Purkinje cell (primary cell): Measurements from ENCODE around the gene KRTAP4-8. TPM values are rescaled to one million over a fixed set of nuclear protein-coding genes. Genes with fewer than 3 reads are reported as not detected.

Experiments used
- polyA plus RNA-seq: library from polyadenylated mRNA; unstranded; fragments of >200 nt; fragmentation: Nextera tagmentation; gene quantifications from 2 replicates; pipeline ENCODE4 v1.2.1, GENCODE V29; 2014

The KRTAP4-8 gene
- polyA plus RNA-seq, result not detected in 2 replicates

GRCh38 chr17:41098042-41098441 lies at the start of gene KRTAP4-8:
Gene KRTAP4-8, minus strand, starts transcription at chr17:41098142. Its CDS starts 58 bp downstream, at chr17:41098084.

GRCh38 chr17:41140360-41141131 lies 42.6 kb upstream of the KRTAP4-8 start, which contains the start of gene KRTAP4-6:
Gene KRTAP4-6, minus strand, starts transcription at chr17:41140544. Its CDS starts 57 bp downstream, at chr17:41140487.

DNA sequence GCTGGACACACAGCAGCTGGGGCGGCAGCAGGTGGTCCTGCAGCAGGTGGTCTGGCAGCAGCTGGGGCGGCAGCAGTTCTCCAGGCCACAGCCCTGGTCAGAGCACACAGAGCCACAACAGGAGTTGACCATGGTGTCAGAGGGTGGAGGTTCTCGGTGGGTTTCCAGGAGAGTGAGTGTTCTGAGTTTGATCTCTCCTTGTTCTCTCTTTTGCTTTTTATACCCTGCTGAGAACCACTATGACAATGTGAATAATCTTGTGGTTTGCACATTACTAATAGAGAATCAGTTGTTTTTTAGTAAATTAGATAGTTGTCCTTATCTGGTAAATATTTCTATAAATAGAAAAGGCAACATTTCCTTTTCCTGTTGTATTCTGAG lies 26.0 kb upstream of the KRTAP4-8 start, which contains the start of gene KRTAP4-12:
TSS of gene KRTAP4-12 (minus strand) at position 192 of the 381 bp plus-strand sequence. CDS start at position 132, 60 bp downstream.

GRCh38 chr17:41117846-41118386 lies 20.0 kb upstream of the KRTAP4-8 start, which contains the start of gene KRTAP4-11:
Gene KRTAP4-11, minus strand, starts transcription at chr17:41118373. Its CDS starts 58 bp downstream, at chr17:41118315.

DNA sequence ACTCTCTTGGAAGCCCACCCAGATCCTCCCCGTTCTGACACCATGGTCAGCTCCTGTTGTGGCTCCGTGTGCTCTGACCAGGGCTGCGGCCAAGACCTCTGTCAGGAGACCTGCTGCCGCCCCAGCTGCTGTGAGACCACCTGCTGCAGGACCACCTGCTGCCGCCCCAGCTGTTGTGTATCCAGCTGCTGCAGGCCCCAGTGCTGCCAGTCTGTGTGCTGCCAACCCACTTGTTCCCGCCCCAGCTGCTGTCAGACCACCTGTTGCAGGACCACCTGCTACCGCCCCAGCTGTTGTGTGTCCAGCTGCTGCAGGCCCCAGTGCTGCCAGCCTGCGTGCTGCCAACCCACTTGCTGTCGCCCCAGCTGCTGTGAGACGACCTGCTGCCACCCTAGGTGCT lies 7.4 kb upstream of the KRTAP4-8 start, which contains the start of gene KRTAP4-9:
TSS of gene KRTAP4-9 (plus strand) at position 43 of the 400 bp plus-strand sequence. CDS start at position 43, 0 bp downstream.

DNA sequence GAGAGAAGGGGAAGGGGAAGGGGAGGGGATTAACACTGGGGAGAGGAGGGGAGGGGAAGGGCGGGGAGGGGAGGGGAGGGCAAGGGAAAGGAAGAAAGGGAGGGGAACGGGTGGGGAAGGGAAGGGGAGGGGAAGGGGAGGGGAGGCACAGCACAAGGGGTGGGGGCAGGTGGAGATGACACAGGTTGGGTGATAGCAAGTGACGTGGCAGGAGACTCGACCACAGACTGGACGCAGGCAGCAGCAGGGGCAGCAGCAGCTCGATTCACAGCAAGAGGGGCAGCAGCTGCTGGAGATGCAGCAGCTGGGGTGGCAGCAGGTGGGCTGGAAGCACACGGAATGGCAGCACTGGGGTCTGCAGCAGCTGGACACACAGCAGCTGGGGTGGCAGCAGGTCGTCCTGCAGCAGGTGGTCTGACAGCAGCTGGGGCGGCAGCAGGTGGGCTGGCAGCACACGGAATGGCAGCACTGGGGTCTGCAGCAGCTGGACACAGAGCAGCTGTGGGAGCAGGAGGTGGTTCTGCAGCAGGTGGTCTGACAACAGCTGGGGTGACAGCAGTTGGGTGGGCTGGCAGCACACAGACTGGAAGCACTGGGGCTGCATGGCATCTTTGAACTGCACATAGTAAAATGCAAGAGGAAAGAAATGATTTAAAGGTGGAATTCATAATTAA lies 3.8 kb upstream of the KRTAP4-8 start, which contains the start of gene KRTAP4-16:
TSS of gene KRTAP4-16 (minus strand) at position 624 of the 674 bp plus-strand sequence. CDS start at position 624, 0 bp downstream.

GRCh38 chr17:41084100-41084856 lies 13.7 kb downstream of the KRTAP4-8 start, which contains the start of gene KRTAP4-7:
Gene KRTAP4-7, plus strand, starts transcription at chr17:41084150. Its CDS starts 57 bp downstream, at chr17:41084207.

GRCh38 chr17:41065829-41066624 lies 31.9 kb downstream of the KRTAP4-8 start, which contains the start of gene KRTAP2-4:
Gene KRTAP2-4, minus strand, starts transcription at chr17:41065879. Its CDS starts 34 bp downstream, at chr17:41065845.

DNA sequence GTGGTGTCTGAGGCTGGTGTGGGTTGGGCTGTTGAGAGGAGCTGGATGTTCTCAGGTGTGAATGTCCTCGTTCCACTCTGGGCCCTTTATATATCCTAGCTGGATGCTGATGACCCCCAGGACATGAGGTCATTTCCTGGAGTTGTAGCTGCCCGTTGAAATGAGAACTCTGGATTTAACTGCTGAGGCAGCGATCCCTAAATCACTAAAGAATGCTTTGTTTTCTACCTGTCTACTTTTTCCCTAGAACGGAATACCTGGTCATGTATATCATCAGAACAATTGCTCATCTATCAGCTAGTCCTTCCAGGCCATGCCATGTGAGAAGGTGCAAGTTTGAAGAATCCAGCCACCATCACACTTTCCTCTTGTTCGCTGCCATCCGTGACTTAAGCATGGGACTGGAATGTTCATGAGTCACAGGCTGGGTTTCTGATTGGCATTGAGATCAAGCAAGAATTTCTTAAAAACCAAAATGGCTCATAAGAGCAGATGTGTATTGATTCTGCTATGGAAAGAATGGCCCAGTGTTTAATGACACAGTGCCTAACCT lies 37.8 kb downstream of the KRTAP4-8 start, which contains the start of gene KRTAP2-3:
TSS of gene KRTAP2-3 (minus strand) at position 63 of the 553 bp plus-strand sequence. CDS start 64 bp downstream, outside the sequence.

DNA sequence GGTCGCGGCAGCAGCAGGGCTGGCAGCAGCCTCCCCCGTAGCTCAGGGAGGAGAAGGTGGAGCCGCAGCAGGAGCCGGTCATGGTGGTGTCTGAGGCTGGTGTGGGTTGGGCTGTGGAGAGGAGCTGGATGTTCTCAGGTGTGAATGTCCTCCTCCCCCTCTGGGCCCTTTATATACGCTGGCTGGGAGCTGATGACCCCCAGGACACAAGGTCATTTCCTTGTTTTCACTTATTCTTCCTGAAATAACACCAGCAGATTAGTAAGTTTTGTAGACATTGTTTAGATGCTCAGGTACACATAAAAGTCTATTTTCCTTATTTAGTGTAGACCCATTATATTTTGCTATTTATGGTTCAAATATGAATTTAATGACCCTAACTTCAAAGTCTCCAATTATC lies 42.8 kb downstream of the KRTAP4-8 start, which contains the start of gene KRTAP2-2:
TSS of gene KRTAP2-2 (minus strand) at position 101 of the 400 bp plus-strand sequence. CDS start at position 82, 19 bp downstream.

Other genes starting within 250 kb of the KRTAP4-8 start
- gene KRT12, start 230.9 kb downstream of the KRTAP4-8 start, polyA plus RNA-seq, result not detected in 2 replicates
- gene KRT20, start 212.9 kb downstream of the KRTAP4-8 start, polyA plus RNA-seq, result not detected in 2 replicates
- gene KRT23, start 160.5 kb downstream of the KRTAP4-8 start, polyA plus RNA-seq, result 0.60 TPM in 1 of 2 replicates, not detected in the other
- not detected in 2 replicates for gene KRT39, start 131.2 kb downstream of the KRTAP4-8 start, polyA plus RNA-seq
- not detected in 2 replicates for gene KRT40, start 113.8 kb downstream of the KRTAP4-8 start, polyA plus RNA-seq
- not detected in 2 replicates for gene KRTAP3-3, start 104.0 kb downstream of the KRTAP4-8 start, polyA plus RNA-seq
- not detected in 2 replicates for gene KRTAP3-2, start 98.2 kb downstream of the KRTAP4-8 start, polyA plus RNA-seq
- gene KRTAP3-1, start 89.0 kb downstream of the KRTAP4-8 start, polyA plus RNA-seq, result not detected in 2 replicates
- gene KRTAP1-5, start 70.9 kb downstream of the KRTAP4-8 start, polyA plus RNA-seq, result not detected in 2 replicates
- not detected in 2 replicates for gene KRTAP1-4, start 67.9 kb downstream of the KRTAP4-8 start, polyA plus RNA-seq
- gene KRTAP1-3, start 63.3 kb downstream of the KRTAP4-8 start, polyA plus RNA-seq, result not detected in 2 replicates
- gene KRTAP1-1, start 56.7 kb downstream of the KRTAP4-8 start, polyA plus RNA-seq, result 0.28 TPM in 1 of 2 replicates, not detected in the other
- gene KRTAP2-1, start 50.8 kb downstream of the KRTAP4-8 start, polyA plus RNA-seq, result not detected in 2 replicates
- not detected in 2 replicates for gene KRTAP2-2, start 42.9 kb downstream of the KRTAP4-8 start, polyA plus RNA-seq
- not detected in 2 replicates for gene KRTAP2-3, start 38.0 kb downstream of the KRTAP4-8 start, polyA plus RNA-seq
- gene KRTAP2-4, start 32.3 kb downstream of the KRTAP4-8 start, polyA plus RNA-seq, result not detected in 2 replicates
- gene KRTAP4-7, start 14.0 kb downstream of the KRTAP4-8 start, polyA plus RNA-seq, result not detected in 2 replicates
- not detected in 2 replicates for gene KRTAP4-16, start 4.1 kb upstream of the KRTAP4-8 start, polyA plus RNA-seq
- gene KRTAP4-9, start 7.2 kb upstream of the KRTAP4-8 start, polyA plus RNA-seq, result not detected in 2 replicates
- not detected in 2 replicates for gene KRTAP4-11, start 20.2 kb upstream of the KRTAP4-8 start, polyA plus RNA-seq
- not detected in 2 replicates for gene KRTAP4-12, start 26.0 kb upstream of the KRTAP4-8 start, polyA plus RNA-seq
- gene KRTAP4-6, start 42.4 kb upstream of the KRTAP4-8 start, polyA plus RNA-seq, result not detected in 2 replicates
- gene KRTAP4-5, start 51.7 kb upstream of the KRTAP4-8 start, polyA plus RNA-seq, result not detected in 2 replicates
- not detected in 2 replicates for gene KRTAP4-4, start 62.6 kb upstream of the KRTAP4-8 start, polyA plus RNA-seq
- gene KRTAP4-3, start 70.1 kb upstream of the KRTAP4-8 start, polyA plus RNA-seq, result not detected in 2 replicates
- gene KRTAP4-2, start 80.1 kb upstream of the KRTAP4-8 start, polyA plus RNA-seq, result not detected in 2 replicates
- gene KRTAP4-1, start 86.8 kb upstream of the KRTAP4-8 start, polyA plus RNA-seq, result not detected in 2 replicates
- gene KRTAP9-1, start 91.7 kb upstream of the KRTAP4-8 start, polyA plus RNA-seq, result not detected in 2 replicates
- gene KRTAP9-2, start 128.5 kb upstream of the KRTAP4-8 start, polyA plus RNA-seq, result not detected in 2 replicates
- gene KRTAP9-3, start 134.3 kb upstream of the KRTAP4-8 start, polyA plus RNA-seq, result not detected in 2 replicates
- not detected in 2 replicates for gene KRTAP9-8, start 139.9 kb upstream of the KRTAP4-8 start, polyA plus RNA-seq
- not detected in 2 replicates for gene KRTAP9-4, start 151.5 kb upstream of the KRTAP4-8 start, polyA plus RNA-seq
- not detected in 2 replicates for gene KRTAP9-9, start 157.2 kb upstream of the KRTAP4-8 start, polyA plus RNA-seq
- not detected in 2 replicates for gene KRTAP9-6, start 167.2 kb upstream of the KRTAP4-8 start, polyA plus RNA-seq
- not detected in 2 replicates for gene KRTAP9-7, start 177.6 kb upstream of the KRTAP4-8 start, polyA plus RNA-seq
- gene KRTAP29-1, start 204.7 kb upstream of the KRTAP4-8 start, polyA plus RNA-seq, result not detected in 2 replicates
- gene KRTAP16-1, start 211.2 kb upstream of the KRTAP4-8 start, polyA plus RNA-seq, result not detected in 2 replicates
- not detected in 2 replicates for gene KRTAP17-1, start 217.6 kb upstream of the KRTAP4-8 start, polyA plus RNA-seq